K562 (cell line): ENCODE measurements around the gene AGRP. TPM values are rescaled to one million over a fixed set of nuclear protein-coding genes. Genes with fewer than 3 reads are reported as not detected.

Experiments
- BRD4 ChIP-seq: fragments of 200-600 bp; sonication (generic); IDR thresholded peaks from 2 replicates; pipeline ENCODE4 v1.6.1; 2017; ENCODE audit warnings: inconsistent platforms
- CHD4 ChIP-seq: fragments of 200-600 bp; sonication (generic); IDR thresholded peaks from 3 replicates; pipeline ENCODE4 v1.6.1; 2012; ENCODE audit warnings: low read depth, mild to moderate bottlenecking, mixed read lengths, low read length, inconsistent platforms; ENCODE audit not compliant: insufficient read depth, insufficient replicate concordance, poor library complexity, severe bottlenecking
- FIP1L1 ChIP-seq: fragments of 200-400 bp; formaldehyde crosslinking; IDR thresholded peaks from 2 replicates; pipeline ENCODE4 v1.6.1; 2018; ENCODE audit warnings: mild to moderate bottlenecking, low read depth, low read length; ENCODE audit not compliant: poor library complexity, severe bottlenecking
- HMGXB4 ChIP-seq: sonication (generic); formaldehyde crosslinking; IDR thresholded peaks from 2 replicates; pipeline ENCODE4 v1.8.1; 2023; ENCODE audit warnings: mild to moderate bottlenecking, missing genetic modification reagents
- MTA1 ChIP-seq: fragments of 450-650 bp; IDR thresholded peaks from 2 replicates; pipeline ENCODE4 v1.6.1; 2017; ENCODE audit warnings: borderline replicate concordance
- NFIX ChIP-seq: fragments of 250-450 bp; sonication (Bioruptor Pico); IDR thresholded peaks from 2 replicates; pipeline ENCODE4 v1.4.0; 2020; ENCODE audit warnings: low read depth, mild to moderate bottlenecking, moderate library complexity
- PHB2 ChIP-seq: fragments of 450-650 bp; IDR thresholded peaks from 2 replicates; pipeline ENCODE4 v1.6.1; 2017; ENCODE audit warnings: low read depth
- POLR2B ChIP-seq: fragments of 450-650 bp; IDR thresholded peaks from 2 replicates; pipeline ENCODE4 v1.6.1; 2018; ENCODE audit warnings: low read depth; ENCODE audit not compliant: partially characterized antibody
- PPARD ChIP-seq: fragments of 250-450 bp; sonication (Bioruptor Pico); IDR thresholded peaks from 2 replicates; pipeline ENCODE4 v1.8.0; 2022; ENCODE audit warnings: inconsistent platforms, mild to moderate bottlenecking, moderate library complexity
- RB1 ChIP-seq: fragments of 450-650 bp; IDR thresholded peaks from 2 replicates; pipeline ENCODE4 v1.6.1; 2017; ENCODE audit warnings: low read depth, mild to moderate bottlenecking
- RBM14 ChIP-seq: fragments of 200-400 bp; formaldehyde crosslinking; IDR thresholded peaks from 2 replicates; pipeline ENCODE4 v1.6.1; 2018; ENCODE audit warnings: low read depth, mild to moderate bottlenecking, low read length, moderate library complexity, borderline replicate concordance; ENCODE audit not compliant: insufficient read depth
- SP1 ChIP-seq: sonication (generic); formaldehyde crosslinking; IDR thresholded peaks from 2 replicates; pipeline ENCODE4 v1.8.1; 2022; ENCODE audit warnings: mild to moderate bottlenecking, missing genetic modification reagents
- YBX1 ChIP-seq: fragments of 450-650 bp; IDR thresholded peaks from 2 replicates; pipeline ENCODE4 v1.7.1; 2016; ENCODE audit warnings: mild to moderate bottlenecking
- ZBTB7A ChIP-seq: IDR thresholded peaks from 2 replicates; pipeline ENCODE4 v1.6.1; 2011; ENCODE audit warnings: low read depth, mild to moderate bottlenecking, low read length, moderate library complexity, borderline replicate concordance; ENCODE audit not compliant: control insufficient read depth
- ZFP30 ChIP-seq: fragments of 250-450 bp; sonication (Bioruptor Pico); IDR thresholded peaks from 2 replicates; pipeline ENCODE4 v1.8.0; 2022; ENCODE audit warnings: moderate library complexity, mild to moderate bottlenecking, inconsistent platforms, borderline replicate concordance
- ZNF197 ChIP-seq: fragments of 200-800 bp; sonication (Bioruptor generic); IDR thresholded peaks from 2 replicates; pipeline ENCODE4 v1.6.1; 2016; ENCODE audit warnings: low read depth, missing genetic modification characterization, missing compliant biosample characterization
- ZNF224 ChIP-seq: sonication (generic); formaldehyde crosslinking; IDR thresholded peaks from 2 replicates; pipeline ENCODE4 v1.8.0; 2022; ENCODE audit warnings: mild to moderate bottlenecking, missing genetic modification reagents
- polyA plus RNA-seq, 8 experiments: library from polyadenylated mRNA; depleted of rRNA in 4 of 8; stranded (reverse) in 5 of 8; unstranded in 3 of 8; fragments of >200 nt; fragmentation: Nextera tagmentation in 2 of 8; fragmentation: Illumina TruSeq in 1 of 8; extraction: Ambion mirVana in 2 of 8; extraction: Trizol in 1 of 8; gene quantifications; 2 replicates each; pipeline versions ENCODE4 v1.2.1 to v1.2.3, GENCODE V29; 2011 to 2014; ENCODE audit warnings: inconsistent platforms in 1 of 8, missing spikeins in 1 of 8
- total RNA-seq, 7 experiments: library from RNA; depleted of rRNA in 6 of 7; stranded (reverse); fragments of >200 nt in 6 of 7; fragmentation: Illumina TruSeq in 2 of 7; extraction: Trizol in 2 of 7; gene quantifications; 2 replicates each; pipeline versions ENCODE4 v1.2.1 to v1.2.3, GENCODE V29; 2011 to 2021; ENCODE audit warnings: low replicate concordance in 1 of 7
- TF ChIP-seq, protein P1 (sequence below), 3 experiments: fragments of 200-800 bp in 1 of 3; fragments of 250-450 bp in 1 of 3; fragments of 450-650 bp in 1 of 3; sonication (Bioruptor Pico) in 1 of 3; sonication (Bioruptor generic) in 1 of 3; formaldehyde crosslinking in 1 of 3; IDR thresholded peaks; 2 replicates each; pipeline versions ENCODE4 v1.6.1 to v1.8.0; 2016 to 2022; ENCODE audit warnings: mild to moderate bottlenecking in 2 of 3, missing genetic modification characterization in 2 of 3, missing compliant biosample characterization in 1 of 3, moderate library complexity in 1 of 3
- TF ChIP-seq, protein P2 (sequence below): sonication (generic); formaldehyde crosslinking; IDR thresholded peaks from 2 replicates; pipeline ENCODE4 v1.9.0; 2022; ENCODE audit warnings: mild to moderate bottlenecking, missing genetic modification reagents
- TF ChIP-seq, protein P3 (sequence below): IDR thresholded peaks from 2 replicates; pipeline ENCODE4 v1.6.1; 2016; ENCODE audit warnings: missing genetic modification characterization, missing compliant biosample characterization

The AGRP gene
- total and polyA plus RNA-seq, 9 of the 15 experiments (the other 6 are each of a cell fraction or from before 2014, with no cell fraction given), result not detected

- no peak for TF ChIP-seq ZNF224 (CRISPR knock-in tag)
- TF ChIP-seq POLR2B, result no peak
- TF ChIP-seq, protein P1, sequence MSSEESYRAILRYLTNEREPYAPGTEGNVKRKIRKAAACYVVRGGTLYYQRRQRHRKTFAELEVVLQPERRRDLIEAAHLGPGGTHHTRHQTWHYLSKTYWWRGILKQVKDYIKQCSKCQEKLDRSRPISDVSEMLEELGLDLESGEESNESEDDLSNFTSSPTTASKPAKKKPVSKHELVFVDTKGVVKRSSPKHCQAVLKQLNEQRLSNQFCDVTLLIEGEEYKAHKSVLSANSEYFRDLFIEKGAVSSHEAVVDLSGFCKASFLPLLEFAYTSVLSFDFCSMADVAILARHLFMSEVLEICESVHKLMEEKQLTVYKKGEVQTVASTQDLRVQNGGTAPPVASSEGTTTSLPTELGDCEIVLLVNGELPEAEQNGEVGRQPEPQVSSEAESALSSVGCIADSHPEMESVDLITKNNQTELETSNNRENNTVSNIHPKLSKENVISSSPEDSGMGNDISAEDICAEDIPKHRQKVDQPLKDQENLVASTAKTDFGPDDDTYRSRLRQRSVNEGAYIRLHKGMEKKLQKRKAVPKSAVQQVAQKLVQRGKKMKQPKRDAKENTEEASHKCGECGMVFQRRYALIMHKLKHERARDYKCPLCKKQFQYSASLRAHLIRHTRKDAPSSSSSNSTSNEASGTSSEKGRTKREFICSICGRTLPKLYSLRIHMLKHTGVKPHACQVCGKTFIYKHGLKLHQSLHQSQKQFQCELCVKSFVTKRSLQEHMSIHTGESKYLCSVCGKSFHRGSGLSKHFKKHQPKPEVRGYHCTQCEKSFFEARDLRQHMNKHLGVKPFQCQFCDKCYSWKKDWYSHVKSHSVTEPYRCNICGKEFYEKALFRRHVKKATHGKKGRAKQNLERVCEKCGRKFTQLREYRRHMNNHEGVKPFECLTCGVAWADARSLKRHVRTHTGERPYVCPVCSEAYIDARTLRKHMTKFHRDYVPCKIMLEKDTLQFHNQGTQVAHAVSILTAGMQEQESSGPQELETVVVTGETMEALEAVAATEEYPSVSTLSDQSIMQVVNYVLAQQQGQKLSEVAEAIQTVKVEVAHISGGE (CRISPR knock-in tag; IDR thresholded peaks at IDR 0.05), result no peak
- no peak for TF ChIP-seq RBM14
- TF ChIP-seq, protein P2, sequence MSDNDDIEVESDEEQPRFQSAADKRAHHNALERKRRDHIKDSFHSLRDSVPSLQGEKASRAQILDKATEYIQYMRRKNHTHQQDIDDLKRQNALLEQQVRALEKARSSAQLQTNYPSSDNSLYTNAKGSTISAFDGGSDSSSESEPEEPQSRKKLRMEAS, result no peak
- TF ChIP-seq NFIX (CRISPR knock-in tag), result no peak
- no peak for TF ChIP-seq HMGXB4 (CRISPR knock-in tag)
- no peak for TF ChIP-seq RB1
- no peak for TF ChIP-seq MTA1
- no peak for TF ChIP-seq YBX1
- no peak for TF ChIP-seq PHB2
- no peak for TF ChIP-seq CHD4
- peak; percentile 77 for TF ChIP-seq ZBTB7A
- no peak for TF ChIP-seq PPARD (CRISPR knock-in tag)
- TF ChIP-seq ZFP30, result no peak
- no peak for TF ChIP-seq ZNF197 (CRISPR knock-in tag)
- no peak for TF ChIP-seq BRD4
- peak; percentile 16 for TF ChIP-seq FIP1L1
- TF ChIP-seq, protein P3, sequence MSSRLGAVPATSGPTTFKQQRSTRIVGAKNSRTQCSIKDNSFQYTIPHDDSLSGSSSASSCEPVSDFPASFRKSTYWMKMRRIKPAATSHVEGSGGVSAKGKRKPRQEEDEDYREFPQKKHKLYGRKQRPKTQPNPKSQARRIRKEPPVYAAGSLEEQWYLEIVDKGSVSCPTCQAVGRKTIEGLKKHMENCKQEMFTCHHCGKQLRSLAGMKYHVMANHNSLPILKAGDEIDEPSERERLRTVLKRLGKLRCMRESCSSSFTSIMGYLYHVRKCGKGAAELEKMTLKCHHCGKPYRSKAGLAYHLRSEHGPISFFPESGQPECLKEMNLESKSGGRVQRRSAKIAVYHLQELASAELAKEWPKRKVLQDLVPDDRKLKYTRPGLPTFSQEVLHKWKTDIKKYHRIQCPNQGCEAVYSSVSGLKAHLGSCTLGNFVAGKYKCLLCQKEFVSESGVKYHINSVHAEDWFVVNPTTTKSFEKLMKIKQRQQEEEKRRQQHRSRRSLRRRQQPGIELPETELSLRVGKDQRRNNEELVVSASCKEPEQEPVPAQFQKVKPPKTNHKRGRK, result no peak
- TF ChIP-seq SP1, result no peak
These were observed 46.9 kb upstream of the AGRP start (continued) for GRCh38 chr16:67530013-67530939.
